Measurements from ENCODE around the gene ULK4. TPM values are rescaled to one million over a fixed set of nuclear protein-coding genes. Genes with fewer than 3 reads are reported as not detected.

The ULK4 gene
- total and polyA plus RNA-seq, 9 of the 15 experiments (the other 6 are each of a cell fraction or from before 2014, with no cell fraction given): 3.0 to 5.9 (median 3.5) TPM

- TF ChIP-seq, protein P1, sequence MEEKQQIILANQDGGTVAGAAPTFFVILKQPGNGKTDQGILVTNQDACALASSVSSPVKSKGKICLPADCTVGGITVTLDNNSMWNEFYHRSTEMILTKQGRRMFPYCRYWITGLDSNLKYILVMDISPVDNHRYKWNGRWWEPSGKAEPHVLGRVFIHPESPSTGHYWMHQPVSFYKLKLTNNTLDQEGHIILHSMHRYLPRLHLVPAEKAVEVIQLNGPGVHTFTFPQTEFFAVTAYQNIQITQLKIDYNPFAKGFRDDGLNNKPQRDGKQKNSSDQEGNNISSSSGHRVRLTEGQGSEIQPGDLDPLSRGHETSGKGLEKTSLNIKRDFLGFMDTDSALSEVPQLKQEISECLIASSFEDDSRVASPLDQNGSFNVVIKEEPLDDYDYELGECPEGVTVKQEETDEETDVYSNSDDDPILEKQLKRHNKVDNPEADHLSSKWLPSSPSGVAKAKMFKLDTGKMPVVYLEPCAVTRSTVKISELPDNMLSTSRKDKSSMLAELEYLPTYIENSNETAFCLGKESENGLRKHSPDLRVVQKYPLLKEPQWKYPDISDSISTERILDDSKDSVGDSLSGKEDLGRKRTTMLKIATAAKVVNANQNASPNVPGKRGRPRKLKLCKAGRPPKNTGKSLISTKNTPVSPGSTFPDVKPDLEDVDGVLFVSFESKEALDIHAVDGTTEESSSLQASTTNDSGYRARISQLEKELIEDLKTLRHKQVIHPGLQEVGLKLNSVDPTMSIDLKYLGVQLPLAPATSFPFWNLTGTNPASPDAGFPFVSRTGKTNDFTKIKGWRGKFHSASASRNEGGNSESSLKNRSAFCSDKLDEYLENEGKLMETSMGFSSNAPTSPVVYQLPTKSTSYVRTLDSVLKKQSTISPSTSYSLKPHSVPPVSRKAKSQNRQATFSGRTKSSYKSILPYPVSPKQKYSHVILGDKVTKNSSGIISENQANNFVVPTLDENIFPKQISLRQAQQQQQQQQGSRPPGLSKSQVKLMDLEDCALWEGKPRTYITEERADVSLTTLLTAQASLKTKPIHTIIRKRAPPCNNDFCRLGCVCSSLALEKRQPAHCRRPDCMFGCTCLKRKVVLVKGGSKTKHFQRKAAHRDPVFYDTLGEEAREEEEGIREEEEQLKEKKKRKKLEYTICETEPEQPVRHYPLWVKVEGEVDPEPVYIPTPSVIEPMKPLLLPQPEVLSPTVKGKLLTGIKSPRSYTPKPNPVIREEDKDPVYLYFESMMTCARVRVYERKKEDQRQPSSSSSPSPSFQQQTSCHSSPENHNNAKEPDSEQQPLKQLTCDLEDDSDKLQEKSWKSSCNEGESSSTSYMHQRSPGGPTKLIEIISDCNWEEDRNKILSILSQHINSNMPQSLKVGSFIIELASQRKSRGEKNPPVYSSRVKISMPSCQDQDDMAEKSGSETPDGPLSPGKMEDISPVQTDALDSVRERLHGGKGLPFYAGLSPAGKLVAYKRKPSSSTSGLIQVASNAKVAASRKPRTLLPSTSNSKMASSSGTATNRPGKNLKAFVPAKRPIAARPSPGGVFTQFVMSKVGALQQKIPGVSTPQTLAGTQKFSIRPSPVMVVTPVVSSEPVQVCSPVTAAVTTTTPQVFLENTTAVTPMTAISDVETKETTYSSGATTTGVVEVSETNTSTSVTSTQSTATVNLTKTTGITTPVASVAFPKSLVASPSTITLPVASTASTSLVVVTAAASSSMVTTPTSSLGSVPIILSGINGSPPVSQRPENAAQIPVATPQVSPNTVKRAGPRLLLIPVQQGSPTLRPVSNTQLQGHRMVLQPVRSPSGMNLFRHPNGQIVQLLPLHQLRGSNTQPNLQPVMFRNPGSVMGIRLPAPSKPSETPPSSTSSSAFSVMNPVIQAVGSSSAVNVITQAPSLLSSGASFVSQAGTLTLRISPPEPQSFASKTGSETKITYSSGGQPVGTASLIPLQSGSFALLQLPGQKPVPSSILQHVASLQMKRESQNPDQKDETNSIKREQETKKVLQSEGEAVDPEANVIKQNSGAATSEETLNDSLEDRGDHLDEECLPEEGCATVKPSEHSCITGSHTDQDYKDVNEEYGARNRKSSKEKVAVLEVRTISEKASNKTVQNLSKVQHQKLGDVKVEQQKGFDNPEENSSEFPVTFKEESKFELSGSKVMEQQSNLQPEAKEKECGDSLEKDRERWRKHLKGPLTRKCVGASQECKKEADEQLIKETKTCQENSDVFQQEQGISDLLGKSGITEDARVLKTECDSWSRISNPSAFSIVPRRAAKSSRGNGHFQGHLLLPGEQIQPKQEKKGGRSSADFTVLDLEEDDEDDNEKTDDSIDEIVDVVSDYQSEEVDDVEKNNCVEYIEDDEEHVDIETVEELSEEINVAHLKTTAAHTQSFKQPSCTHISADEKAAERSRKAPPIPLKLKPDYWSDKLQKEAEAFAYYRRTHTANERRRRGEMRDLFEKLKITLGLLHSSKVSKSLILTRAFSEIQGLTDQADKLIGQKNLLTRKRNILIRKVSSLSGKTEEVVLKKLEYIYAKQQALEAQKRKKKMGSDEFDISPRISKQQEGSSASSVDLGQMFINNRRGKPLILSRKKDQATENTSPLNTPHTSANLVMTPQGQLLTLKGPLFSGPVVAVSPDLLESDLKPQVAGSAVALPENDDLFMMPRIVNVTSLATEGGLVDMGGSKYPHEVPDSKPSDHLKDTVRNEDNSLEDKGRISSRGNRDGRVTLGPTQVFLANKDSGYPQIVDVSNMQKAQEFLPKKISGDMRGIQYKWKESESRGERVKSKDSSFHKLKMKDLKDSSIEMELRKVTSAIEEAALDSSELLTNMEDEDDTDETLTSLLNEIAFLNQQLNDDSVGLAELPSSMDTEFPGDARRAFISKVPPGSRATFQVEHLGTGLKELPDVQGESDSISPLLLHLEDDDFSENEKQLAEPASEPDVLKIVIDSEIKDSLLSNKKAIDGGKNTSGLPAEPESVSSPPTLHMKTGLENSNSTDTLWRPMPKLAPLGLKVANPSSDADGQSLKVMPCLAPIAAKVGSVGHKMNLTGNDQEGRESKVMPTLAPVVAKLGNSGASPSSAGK (IDR thresholded peaks at IDR 0.05): no peak
- TF ChIP-seq RBBP5 (IDR thresholded peaks at IDR 0.05; ENCODE audit: borderline replicate concordance, insufficient read depth, low read length, poor library complexity, severe bottlenecking) (no peak), SMARCA5 (IDR thresholded peaks at IDR 0.05) (no peak), ELF1 (tag; IDR thresholded peaks at IDR 0.05) (no peak), ZNF134 (CRISPR knock-in tag; conservative IDR thresholded peaks at IDR 0.05) (no peak), ZBTB8A (IDR thresholded peaks at IDR 0.05; ENCODE audit: partially characterized antibody) (no peak), FIP1L1 (IDR thresholded peaks at IDR 0.05; ENCODE audit: low read depth, low read length, poor library complexity, severe bottlenecking) (no peak)
- TF ChIP-seq, protein P2, sequence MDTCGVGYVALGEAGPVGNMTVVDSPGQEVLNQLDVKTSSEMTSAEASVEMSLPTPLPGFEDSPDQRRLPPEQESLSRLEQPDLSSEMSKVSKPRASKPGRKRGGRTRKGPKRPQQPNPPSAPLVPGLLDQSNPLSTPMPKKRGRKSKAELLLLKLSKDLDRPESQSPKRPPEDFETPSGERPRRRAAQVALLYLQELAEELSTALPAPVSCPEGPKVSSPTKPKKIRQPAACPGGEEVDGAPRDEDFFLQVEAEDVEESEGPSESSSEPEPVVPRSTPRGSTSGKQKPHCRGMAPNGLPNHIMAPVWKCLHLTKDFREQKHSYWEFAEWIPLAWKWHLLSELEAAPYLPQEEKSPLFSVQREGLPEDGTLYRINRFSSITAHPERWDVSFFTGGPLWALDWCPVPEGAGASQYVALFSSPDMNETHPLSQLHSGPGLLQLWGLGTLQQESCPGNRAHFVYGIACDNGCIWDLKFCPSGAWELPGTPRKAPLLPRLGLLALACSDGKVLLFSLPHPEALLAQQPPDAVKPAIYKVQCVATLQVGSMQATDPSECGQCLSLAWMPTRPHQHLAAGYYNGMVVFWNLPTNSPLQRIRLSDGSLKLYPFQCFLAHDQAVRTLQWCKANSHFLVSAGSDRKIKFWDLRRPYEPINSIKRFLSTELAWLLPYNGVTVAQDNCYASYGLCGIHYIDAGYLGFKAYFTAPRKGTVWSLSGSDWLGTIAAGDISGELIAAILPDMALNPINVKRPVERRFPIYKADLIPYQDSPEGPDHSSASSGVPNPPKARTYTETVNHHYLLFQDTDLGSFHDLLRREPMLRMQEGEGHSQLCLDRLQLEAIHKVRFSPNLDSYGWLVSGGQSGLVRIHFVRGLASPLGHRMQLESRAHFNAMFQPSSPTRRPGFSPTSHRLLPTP (IDR thresholded peaks at IDR 0.05; ENCODE audit: borderline replicate concordance, extremely low read depth, insufficient read length): no peak
Observed at GRCh38 chr3:41350441-41350840, 611.5 kb downstream of the ULK4 start (continued).

Measured in K562 (cell line).